ENCODE results near the gene ANKS1B.

- TF ChIP-seq CTCF (IDR thresholded peaks at IDR 0.05; ENCODE audit: insufficient read depth, low read depth, low read length), result no peak
- no peak for TF ChIP-seq EZH2 (IDR thresholded peaks at IDR 0.05; ENCODE audit: insufficient read depth, low read length)
Observed at GRCh38 chr12:99063182-99063581, 921.6 kb downstream of the ANKS1B start.
